Liver (tissue), 9 donors: Measurements from ENCODE around the gene HAAO. TPM values are rescaled to one million over a fixed set of nuclear protein-coding genes. Genes with fewer than 3 reads are reported as not detected.

Experiments
- DNase-seq: peaks from one replicate; pipeline ENCODE4 v3.0.0-alpha.2; 2017; ENCODE audit warnings: low spot score
- H3K27ac ChIP-seq, 2 donors: one replicate each; pipeline ENCODE4 v1.7.0; 2013; ENCODE audit warnings: inconsistent platforms in 2 of 2, low read length in 2 of 2, control low read depth in 1 of 2, low read depth in 1 of 2, mild to moderate bottlenecking in 1 of 2
- H3K27me3 ChIP-seq, 4 donors: one replicate each; pipeline versions ENCODE4 v1.6.1 to v1.7.0; 2013; ENCODE audit warnings: low read length in 3 of 4, inconsistent platforms in 1 of 4, mild to moderate bottlenecking in 1 of 4, moderate library complexity in 1 of 4; ENCODE audit not compliant: control insufficient read depth in 4 of 4, insufficient read depth in 4 of 4
- H3K36me3 ChIP-seq, 4 donors: one replicate each; pipeline versions ENCODE4 v1.6.1 to v1.7.0; 2013; ENCODE audit warnings: low read length in 3 of 4, mild to moderate bottlenecking in 3 of 4, low read depth in 1 of 4, moderate library complexity in 1 of 4; ENCODE audit not compliant: control insufficient read depth in 4 of 4, insufficient read depth in 3 of 4
- H3K4me1 ChIP-seq, 4 donors: one replicate each; pipeline versions ENCODE4 v1.6.1 to v1.7.0; 2013; ENCODE audit warnings: low read length in 3 of 4, mild to moderate bottlenecking in 3 of 4, moderate library complexity in 1 of 4; ENCODE audit not compliant: control insufficient read depth in 4 of 4, insufficient read depth in 4 of 4
- H3K4me3 ChIP-seq, 3 donors: one replicate each; pipeline versions ENCODE4 v1.6.1 to v1.7.0; 2013; ENCODE audit warnings: low read length in 3 of 3, control low read depth in 1 of 3, low read depth in 1 of 3, mild to moderate bottlenecking in 1 of 3
- H3K9ac ChIP-seq, 2 donors: one replicate each; pipeline ENCODE4 v1.7.0; 2013; ENCODE audit warnings: low read length in 2 of 2, mild to moderate bottlenecking in 2 of 2, moderate library complexity in 2 of 2, control low read depth in 1 of 2, low read depth in 1 of 2
- H3K9me3 ChIP-seq, 4 donors: one replicate each; pipeline versions ENCODE4 v1.6.1 to v1.7.0; 2013; ENCODE audit warnings: low read length in 3 of 4; ENCODE audit not compliant: control insufficient read depth in 4 of 4
- EGR1 ChIP-seq, 2 donors: IDR thresholded peaks; 2 replicates each; pipeline ENCODE4 v1.6.1; 2016 to 2018; ENCODE audit warnings: antibody characterized with exemption in 2 of 2, low read depth in 2 of 2
- FOXA1 ChIP-seq: IDR thresholded peaks from 2 replicates; pipeline ENCODE4 v1.6.1; 2016; ENCODE audit warnings: antibody characterized with exemption
- FOXA2 ChIP-seq: IDR thresholded peaks from 2 replicates; pipeline ENCODE4 v1.6.1; 2016; ENCODE audit warnings: antibody characterized with exemption
- GABPA ChIP-seq, 2 donors: IDR thresholded peaks in 1 of 2; conservative IDR thresholded peaks in 1 of 2; 2 replicates each; pipeline ENCODE4 v1.6.1; 2016; ENCODE audit warnings: antibody characterized with exemption in 2 of 2, mild to moderate bottlenecking in 1 of 2, moderate library complexity in 1 of 2
- HNF4A ChIP-seq, 2 donors: conservative IDR thresholded peaks; 2 replicates each; pipeline ENCODE4 v1.6.1; 2016; ENCODE audit warnings: antibody characterized with exemption in 2 of 2, mild to moderate bottlenecking in 2 of 2
- HNF4G ChIP-seq: IDR thresholded peaks from 2 replicates; pipeline ENCODE4 v1.6.1; 2016; ENCODE audit warnings: antibody characterized with exemption
- NR2F2 ChIP-seq: IDR thresholded peaks from 2 replicates; pipeline ENCODE4 v1.6.1; 2016; ENCODE audit warnings: antibody characterized with exemption
- RAD21 ChIP-seq, 2 donors: IDR thresholded peaks; 2 replicates each; pipeline ENCODE4 v1.6.1; 2016; ENCODE audit warnings: antibody characterized with exemption in 2 of 2, mild to moderate bottlenecking in 2 of 2
- RXRA ChIP-seq, 2 donors: IDR thresholded peaks; 2 replicates each; pipeline ENCODE4 v1.6.1; 2017 to 2018; ENCODE audit warnings: antibody characterized with exemption in 2 of 2, mild to moderate bottlenecking in 1 of 2
- SP1 ChIP-seq: IDR thresholded peaks from 2 replicates; pipeline ENCODE4 v1.6.1; 2018; ENCODE audit warnings: antibody characterized with exemption, mild to moderate bottlenecking
- TAF1 ChIP-seq: conservative IDR thresholded peaks from 2 replicates; pipeline ENCODE4 v1.6.1; 2016; ENCODE audit warnings: antibody characterized with exemption, mild to moderate bottlenecking
- YY1 ChIP-seq: IDR thresholded peaks from 2 replicates; pipeline ENCODE4 v1.6.1; 2016; ENCODE audit warnings: antibody characterized with exemption, mild to moderate bottlenecking
- WGBS: extraction: QIAGEN DNeasy Blood & Tissue Kit; methylation state at CpG from one replicate; pipeline ENCODE4 v1.1.7; 2013; 5-methylcytosine and 5-hydroxymethylcytosine counted together
- polyA plus RNA-seq, 2 donors: library from polyadenylated mRNA; stranded (reverse) in 1 of 2; unstranded in 1 of 2; fragments of 200-250 nt in 1 of 2; fragments of >200 nt in 1 of 2; fragmentation: Nextera tagmentation in 1 of 2; extraction: Ambion mirVana in 1 of 2; gene quantifications; one replicate each; pipeline versions ENCODE4 v1.2.1 to v1.2.3, GENCODE V29; 2013 to 2015
- total RNA-seq, 2 donors: library from RNA; depleted of rRNA; stranded (reverse); fragments of >200 nt; gene quantifications; one replicate each; pipeline ENCODE4 v1.2.3, GENCODE V29; 2014
- TF ChIP-seq, protein P1 (sequence below): IDR thresholded peaks from 2 replicates; pipeline ENCODE4 v1.6.1; 2016; ENCODE audit warnings: antibody characterized with exemption
- TF ChIP-seq, protein P2 (sequence below): IDR thresholded peaks from 2 replicates; pipeline ENCODE4 v1.6.1; 2016; ENCODE audit warnings: antibody characterized with exemption
- TF ChIP-seq, protein P3 (sequence below): IDR thresholded peaks from 2 replicates; pipeline ENCODE4 v1.6.1; 2016; ENCODE audit warnings: antibody characterized with exemption, mild to moderate bottlenecking
- TF ChIP-seq, protein P4 (sequence below): IDR thresholded peaks from 2 replicates; pipeline ENCODE4 v1.6.1; 2016; ENCODE audit warnings: antibody characterized with exemption
- TF ChIP-seq, protein P5 (sequence below): fragments of 150-350 bp; IDR thresholded peaks from 2 replicates; pipeline ENCODE4 v1.5.1; 2017; ENCODE audit warnings: improper control_type of control experiment, low read depth, low read length; ENCODE audit not compliant: missing input control
- donor health status: healthy.
- donor health status: healthy.
- donor health status: healthy.
- donor health status: healthy.
- donor health status: healthy.

The HAAO gene
- total and polyA plus RNA-seq, 4 donors = 17.4 to 140 (median 130) TPM

DNA sequence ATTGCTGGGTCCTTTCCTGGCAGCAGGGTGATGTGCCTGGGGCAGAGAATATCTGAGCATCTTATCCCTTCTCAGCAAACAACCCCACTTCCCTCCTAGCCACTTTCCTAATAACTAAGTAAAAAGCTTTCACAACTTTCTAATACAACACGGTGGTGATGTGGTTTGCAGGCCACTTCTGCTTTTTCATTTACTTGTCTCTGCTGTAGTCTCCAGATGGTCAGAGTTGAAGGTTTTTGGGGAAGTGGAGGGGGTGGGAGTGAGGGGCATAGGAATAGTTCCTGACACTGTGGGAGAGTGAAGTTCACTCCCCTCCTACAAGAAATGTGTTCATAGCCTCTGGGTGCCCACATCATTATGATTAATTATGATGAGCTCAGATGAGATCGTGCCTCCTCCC, 40.1 kb downstream of the HAAO start:
- no peak overlapping the region for H3K9ac ChIP-seq
- no peaks in the 10 kb centered on the region for H3K36me3 ChIP-seq
- no peak overlapping the region for H3K4me3 ChIP-seq
- peaks cover 3 to 23% (median 13%) of the 10 kb centered on the region in 4 donors for H3K4me1 ChIP-seq
- TF ChIP-seq RAD21 (IDR thresholded peaks at IDR 0.05) (no peak), EGR1 (IDR thresholded peaks at IDR 0.05; ENCODE audit: low read depth in 2 of 2) (no peak), HNF4G (no peak), RXRA (IDR thresholded peaks at IDR 0.05) (no peak), NR2F2 (no peak), FOXA2 (no peak), FOXA1 (no peak)
- TF ChIP-seq, protein P1, sequence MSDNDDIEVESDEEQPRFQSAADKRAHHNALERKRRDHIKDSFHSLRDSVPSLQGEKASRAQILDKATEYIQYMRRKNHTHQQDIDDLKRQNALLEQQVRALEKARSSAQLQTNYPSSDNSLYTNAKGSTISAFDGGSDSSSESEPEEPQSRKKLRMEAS = no peak
- TF ChIP-seq, protein P2, sequence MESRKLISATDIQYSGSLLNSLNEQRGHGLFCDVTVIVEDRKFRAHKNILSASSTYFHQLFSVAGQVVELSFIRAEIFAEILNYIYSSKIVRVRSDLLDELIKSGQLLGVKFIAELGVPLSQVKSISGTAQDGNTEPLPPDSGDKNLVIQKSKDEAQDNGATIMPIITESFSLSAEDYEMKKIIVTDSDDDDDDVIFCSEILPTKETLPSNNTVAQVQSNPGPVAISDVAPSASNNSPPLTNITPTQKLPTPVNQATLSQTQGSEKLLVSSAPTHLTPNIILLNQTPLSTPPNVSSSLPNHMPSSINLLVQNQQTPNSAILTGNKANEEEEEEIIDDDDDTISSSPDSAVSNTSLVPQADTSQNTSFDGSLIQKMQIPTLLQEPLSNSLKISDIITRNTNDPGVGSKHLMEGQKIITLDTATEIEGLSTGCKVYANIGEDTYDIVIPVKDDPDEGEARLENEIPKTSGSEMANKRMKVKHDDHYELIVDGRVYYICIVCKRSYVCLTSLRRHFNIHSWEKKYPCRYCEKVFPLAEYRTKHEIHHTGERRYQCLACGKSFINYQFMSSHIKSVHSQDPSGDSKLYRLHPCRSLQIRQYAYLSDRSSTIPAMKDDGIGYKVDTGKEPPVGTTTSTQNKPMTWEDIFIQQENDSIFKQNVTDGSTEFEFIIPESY = no peak
- TF ChIP-seq, protein P3, sequence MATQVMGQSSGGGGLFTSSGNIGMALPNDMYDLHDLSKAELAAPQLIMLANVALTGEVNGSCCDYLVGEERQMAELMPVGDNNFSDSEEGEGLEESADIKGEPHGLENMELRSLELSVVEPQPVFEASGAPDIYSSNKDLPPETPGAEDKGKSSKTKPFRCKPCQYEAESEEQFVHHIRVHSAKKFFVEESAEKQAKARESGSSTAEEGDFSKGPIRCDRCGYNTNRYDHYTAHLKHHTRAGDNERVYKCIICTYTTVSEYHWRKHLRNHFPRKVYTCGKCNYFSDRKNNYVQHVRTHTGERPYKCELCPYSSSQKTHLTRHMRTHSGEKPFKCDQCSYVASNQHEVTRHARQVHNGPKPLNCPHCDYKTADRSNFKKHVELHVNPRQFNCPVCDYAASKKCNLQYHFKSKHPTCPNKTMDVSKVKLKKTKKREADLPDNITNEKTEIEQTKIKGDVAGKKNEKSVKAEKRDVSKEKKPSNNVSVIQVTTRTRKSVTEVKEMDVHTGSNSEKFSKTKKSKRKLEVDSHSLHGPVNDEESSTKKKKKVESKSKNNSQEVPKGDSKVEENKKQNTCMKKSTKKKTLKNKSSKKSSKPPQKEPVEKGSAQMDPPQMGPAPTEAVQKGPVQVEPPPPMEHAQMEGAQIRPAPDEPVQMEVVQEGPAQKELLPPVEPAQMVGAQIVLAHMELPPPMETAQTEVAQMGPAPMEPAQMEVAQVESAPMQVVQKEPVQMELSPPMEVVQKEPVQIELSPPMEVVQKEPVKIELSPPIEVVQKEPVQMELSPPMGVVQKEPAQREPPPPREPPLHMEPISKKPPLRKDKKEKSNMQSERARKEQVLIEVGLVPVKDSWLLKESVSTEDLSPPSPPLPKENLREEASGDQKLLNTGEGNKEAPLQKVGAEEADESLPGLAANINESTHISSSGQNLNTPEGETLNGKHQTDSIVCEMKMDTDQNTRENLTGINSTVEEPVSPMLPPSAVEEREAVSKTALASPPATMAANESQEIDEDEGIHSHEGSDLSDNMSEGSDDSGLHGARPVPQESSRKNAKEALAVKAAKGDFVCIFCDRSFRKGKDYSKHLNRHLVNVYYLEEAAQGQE = no peak
- no peak for DNase-seq
- no peaks in the 10 kb centered on the region for H3K9me3 ChIP-seq
- H3K27ac ChIP-seq = no peak overlapping the region
- H3K27me3 ChIP-seq = no peaks in the 10 kb centered on the region
- WGBS = 85% methylated on average over 2 of the region's 2 CpGs

DNA sequence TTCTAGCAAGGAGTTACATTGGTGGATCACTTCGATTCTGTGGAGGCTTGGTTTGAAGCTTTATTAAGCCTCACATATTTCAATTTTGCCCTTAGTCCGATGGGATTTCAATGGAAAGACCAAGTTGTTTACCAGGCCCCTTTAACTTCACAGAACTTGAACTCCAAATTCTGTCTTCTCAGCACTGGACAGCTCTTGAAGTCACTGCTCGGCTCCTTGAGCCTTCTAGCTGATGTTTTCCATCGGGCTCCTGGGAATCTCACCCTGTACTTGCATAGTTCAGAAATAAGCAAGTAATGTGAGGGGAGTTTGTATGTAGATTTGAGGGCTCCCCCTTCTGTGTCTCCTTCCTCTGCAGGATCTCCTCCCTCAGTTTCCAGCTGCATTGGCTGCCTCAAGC, 43.5 kb downstream of the HAAO start:
- no peaks in the 10 kb centered on the region for H3K36me3 ChIP-seq
- TF ChIP-seq RXRA (IDR thresholded peaks at IDR 0.05) (no peak), NR2F2 (no peak), EGR1 (IDR thresholded peaks at IDR 0.05; ENCODE audit: low read depth in 2 of 2) (no peak), GABPA (IDR thresholded peaks at IDR 0.05 in 1 of 2, conservative IDR thresholded peaks at IDR 0.05 in 1 of 2) (no peak), HNF4A (conservative IDR thresholded peaks at IDR 0.05) (no peak), YY1 (no peak), FOXA2 (no peak), TAF1 (no peak), FOXA1 (no peak), SP1 (no peak), HNF4G (no peak)
- TF ChIP-seq, protein P4, sequence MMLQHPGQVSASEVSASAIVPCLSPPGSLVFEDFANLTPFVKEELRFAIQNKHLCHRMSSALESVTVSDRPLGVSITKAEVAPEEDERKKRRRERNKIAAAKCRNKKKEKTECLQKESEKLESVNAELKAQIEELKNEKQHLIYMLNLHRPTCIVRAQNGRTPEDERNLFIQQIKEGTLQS = no peak
- TF ChIP-seq, protein P3 = no peak
- TF ChIP-seq, protein P1 = no peak
- TF ChIP-seq, protein P5, sequence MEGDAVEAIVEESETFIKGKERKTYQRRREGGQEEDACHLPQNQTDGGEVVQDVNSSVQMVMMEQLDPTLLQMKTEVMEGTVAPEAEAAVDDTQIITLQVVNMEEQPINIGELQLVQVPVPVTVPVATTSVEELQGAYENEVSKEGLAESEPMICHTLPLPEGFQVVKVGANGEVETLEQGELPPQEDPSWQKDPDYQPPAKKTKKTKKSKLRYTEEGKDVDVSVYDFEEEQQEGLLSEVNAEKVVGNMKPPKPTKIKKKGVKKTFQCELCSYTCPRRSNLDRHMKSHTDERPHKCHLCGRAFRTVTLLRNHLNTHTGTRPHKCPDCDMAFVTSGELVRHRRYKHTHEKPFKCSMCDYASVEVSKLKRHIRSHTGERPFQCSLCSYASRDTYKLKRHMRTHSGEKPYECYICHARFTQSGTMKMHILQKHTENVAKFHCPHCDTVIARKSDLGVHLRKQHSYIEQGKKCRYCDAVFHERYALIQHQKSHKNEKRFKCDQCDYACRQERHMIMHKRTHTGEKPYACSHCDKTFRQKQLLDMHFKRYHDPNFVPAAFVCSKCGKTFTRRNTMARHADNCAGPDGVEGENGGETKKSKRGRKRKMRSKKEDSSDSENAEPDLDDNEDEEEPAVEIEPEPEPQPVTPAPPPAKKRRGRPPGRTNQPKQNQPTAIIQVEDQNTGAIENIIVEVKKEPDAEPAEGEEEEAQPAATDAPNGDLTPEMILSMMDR = no peak
- TF ChIP-seq, protein P2 = no peak

More for the DNA sequence above, 43.5 kb downstream of the HAAO start:
- Histone ChIP-seq H3K4me3 (no peak overlapping the region), H3K9me3 (no peaks in the 10 kb centered on the region), H3K27ac (no peak overlapping the region), H3K27me3 (no peaks in the 10 kb centered on the region), H3K9ac (no peak overlapping the region), H3K4me1 (peaks cover 3 to 10% (median 7%) of the 10 kb centered on the region in 4 donors)
- no peak for DNase-seq
- 95% methylated on average over 4 of the region's 4 CpGs for WGBS
